GM12878 (cell line): Measurements from ENCODE around the gene KCNK5. TPM values are rescaled to one million over a fixed set of nuclear protein-coding genes. Genes with fewer than 3 reads are reported as not detected.

Experiments
- ATAC-seq: fragments of 200-7000 bp; cut with Tn5 transposase; 3 replicates; pipeline ENCODE4 v1.9.1; 2020; ENCODE audit warnings: mild to moderate bottlenecking, moderate library complexity
- BruUV-seq: library from RNA; stranded (reverse); fragments of 400-500 nt; replicated peaks from 2 replicates; lab custom pipeline; 2021; lab: Mats Ljungman, UMichigan
- CTCF ChIA-PET: fragments of 300-600 bp; sonication (Branson Sonifier 250); formaldehyde crosslinking; extraction: SDS; loops from one replicate; lab custom pipeline; 2021; ENCODE audit warnings: inconsistent platforms; lab: Yijun Ruan, JAX
- POLR2A ChIA-PET: fragments of 350-600 bp; formaldehyde crosslinking; extraction: SDS; loops from one replicate; lab custom pipeline; 2021; ENCODE audit warnings: inconsistent platforms; lab: Charles Lee
- RAD21 ChIA-PET: fragments of 300-600 bp; sonication (Branson Sonifier 250); formaldehyde crosslinking; loops from one replicate; lab custom pipeline; 2023; ENCODE audit warnings: antibody characterized with exemption; ENCODE audit not compliant: unreplicated experiment; lab: Charles Lee
- SMC1A ChIA-PET: fragments of 300-600 bp; sonication (Branson Sonifier 250); formaldehyde crosslinking; loops from one replicate; lab custom pipeline; 2023; ENCODE audit not compliant: unreplicated experiment, uncharacterized antibody; lab: Charles Lee
- DNase-seq: peaks from one replicate; pipeline ENCODE4 v3.0.0-alpha.2; 2011; ENCODE audit warnings: low read depth, low spot score
- FAIRE-seq: peaks from 3 replicates; lab custom pipeline; 2011; peaks lifted over from hg19 to GRCh38; lab: Jason Lieb, UNC
- H2AFZ ChIP-seq: 2 replicates; pipeline ENCODE4 v1.6.0; 2011; ENCODE audit warnings: low read depth, low read length, control low read depth; ENCODE audit not compliant: control insufficient read depth
- H3K27ac ChIP-seq: 2 replicates; pipeline ENCODE4 v1.5.1; 2011; ENCODE audit warnings: control low read depth; ENCODE audit not compliant: control insufficient read depth, insufficient read depth
- H3K27me3 ChIP-seq, 2 experiments: replicated peaks in 1 of 2; 2 replicates each; pipeline versions ENCODE4 v1.6.0 to v1.6.1; 2011; ENCODE audit warnings: low read length in 1 of 2; ENCODE audit not compliant: control insufficient read depth in 2 of 2, insufficient read depth in 2 of 2
- H3K36me3 ChIP-seq, 2 experiments: 2 replicates each; pipeline ENCODE4 v1.5.1; 2011; ENCODE audit warnings: low read length in 1 of 2; ENCODE audit not compliant: control insufficient read depth in 2 of 2, insufficient read depth in 2 of 2
- H3K4me1 ChIP-seq: 2 replicates; pipeline ENCODE4 v1.6.1; 2011; ENCODE audit warnings: mild to moderate bottlenecking, low read length, moderate library complexity, mixed read lengths; ENCODE audit not compliant: control insufficient read depth, insufficient read depth
- H3K4me2 ChIP-seq: 2 replicates; pipeline ENCODE4 v1.6.0; 2011; ENCODE audit warnings: control low read depth; ENCODE audit not compliant: control insufficient read depth, insufficient read depth
- H3K4me3 ChIP-seq: fragments of 200-600 bp; sonication (generic); 2 replicates; pipeline ENCODE4 v1.5.1; 2016
- H3K79me2 ChIP-seq: 2 replicates; pipeline ENCODE4 v1.6.0; 2011; ENCODE audit warnings: low read length; ENCODE audit not compliant: control insufficient read depth, insufficient read depth
- H3K9ac ChIP-seq: 2 replicates; pipeline ENCODE4 v1.8.0; 2011; ENCODE audit warnings: low read length, control low read depth, mixed read lengths; ENCODE audit not compliant: control insufficient read depth, insufficient read depth
- H3K9me3 ChIP-seq: replicated peaks from 3 replicates; pipeline ENCODE4 v1.5.1; 2011; ENCODE audit warnings: mild to moderate bottlenecking, low read length; ENCODE audit not compliant: control insufficient read depth, insufficient read depth
- H4K20me1 ChIP-seq: 2 replicates; pipeline ENCODE4 v1.6.0; 2011; ENCODE audit not compliant: control insufficient read depth, insufficient read depth
- CBX3 ChIP-seq: fragments of 200-600 bp; sonication (generic); IDR thresholded peaks from 2 replicates; pipeline ENCODE4 v1.6.1; 2016; ENCODE audit warnings: low read depth, borderline replicate concordance
- FOS ChIP-seq: IDR thresholded peaks from 3 replicates; pipeline ENCODE4 v1.6.1; 2011; ENCODE audit warnings: borderline replicate concordance; ENCODE audit not compliant: insufficient read length; ENCODE audit errors: extremely low read depth
- NBN ChIP-seq: fragments of 450-650 bp; IDR thresholded peaks from 2 replicates; pipeline ENCODE4 v1.6.1; 2016
- POLR2A ChIP-seq: IDR thresholded peaks from 2 replicates; pipeline ENCODE4 v1.6.1; 2011; ENCODE audit warnings: low read depth, mild to moderate bottlenecking, low read length
- RBBP5 ChIP-seq: fragments of 200-600 bp; sonication (generic); conservative IDR thresholded peaks from 2 replicates; pipeline ENCODE4 v1.6.1; 2016
- SREBF1 ChIP-seq: IDR thresholded peaks from 2 replicates; pipeline ENCODE4 v1.6.1; 2012; ENCODE audit warnings: mild to moderate bottlenecking, low read length
- TCF12 ChIP-seq: IDR thresholded peaks from 2 replicates; pipeline ENCODE4 v1.6.1; 2011; ENCODE audit warnings: low read depth, mild to moderate bottlenecking, low read length
- YY1 ChIP-seq: IDR thresholded peaks from 2 replicates; pipeline ENCODE4 v1.6.1; 2011; ENCODE audit warnings: low read depth, mild to moderate bottlenecking, low read length
- WGBS: methylation state at CpG from one replicate; pipeline ENCODE4 v1.1.6; 2016; ENCODE audit warnings: low lambda C conversion rate; ENCODE audit not compliant: insufficient replicate concordance, insufficient coverage; ENCODE audit errors: missing lambda C conversion rate; 5-methylcytosine and 5-hydroxymethylcytosine counted together
- in situ Hi-C: fragments of 300-500 bp; cut with MboI; formaldehyde crosslinking; loops from 9 replicates; pipeline ENCODE4 v1.14.3; 2018; ENCODE audit warnings: mixed read lengths
- intact Hi-C: fragments of 100-400 bp; cut with micrococcal nuclease; formaldehyde crosslinking; loops from one replicate; pipeline ENCODE4 v1.14.2; 2022; ENCODE audit not compliant: unreplicated experiment
- polyA plus RNA-seq, 11 experiments: library from polyadenylated mRNA; depleted of rRNA in 4 of 11; unstranded in 6 of 11; stranded (reverse) in 5 of 11; fragments of >200 nt; fragmentation: Nextera tagmentation in 4 of 11; fragmentation: Illumina TruSeq in 1 of 11; extraction: Ambion mirVana in 4 of 11; extraction: Trizol in 1 of 11; gene quantifications; 1 replicate in 1 of 11; 2 replicates in 10 of 11; pipeline versions ENCODE4 v1.2.1 to v1.2.3, GENCODE V29; 2011 to 2016; ENCODE audit warnings: inconsistent platforms in 2 of 11, missing spikeins in 2 of 11, low read depth in 1 of 11
- total RNA-seq, 4 experiments: library from RNA; depleted of rRNA in 3 of 4; stranded (reverse); fragments of >200 nt in 3 of 4; fragmentation: Illumina TruSeq in 1 of 4; extraction: Trizol in 1 of 4; gene quantifications; 2 replicates each; pipeline versions ENCODE4 v1.2.1 to v1.2.3, GENCODE V29; 2013 to 2021
- TF ChIP-seq, protein P1 (sequence below): IDR thresholded peaks from 2 replicates; pipeline ENCODE4 v1.6.1; 2012; ENCODE audit warnings: low read length, inconsistent platforms
- TF ChIP-seq, protein P2 (sequence below): IDR thresholded peaks from 2 replicates; pipeline ENCODE4 v1.6.1; 2012; ENCODE audit warnings: low read depth, low read length, improper control_type of control experiment
- TF ChIP-seq, protein P3 (sequence below): fragments of 450-650 bp; IDR thresholded peaks from 2 replicates; pipeline ENCODE4 v1.6.1; 2018; ENCODE audit warnings: borderline replicate concordance, mild to moderate bottlenecking; ENCODE audit not compliant: partially characterized antibody
- TF ChIP-seq, protein P4 (sequence below): fragments of 450-650 bp; IDR thresholded peaks from 2 replicates; pipeline ENCODE4 v1.6.1; 2016; ENCODE audit warnings: mild to moderate bottlenecking

The KCNK5 gene
- total and polyA plus RNA-seq, 10 of the 15 experiments (the other 5 are each of a cell fraction or from before 2014, with no cell fraction given) = 0.11 to 4.2 (median 2.1) TPM

DNA sequence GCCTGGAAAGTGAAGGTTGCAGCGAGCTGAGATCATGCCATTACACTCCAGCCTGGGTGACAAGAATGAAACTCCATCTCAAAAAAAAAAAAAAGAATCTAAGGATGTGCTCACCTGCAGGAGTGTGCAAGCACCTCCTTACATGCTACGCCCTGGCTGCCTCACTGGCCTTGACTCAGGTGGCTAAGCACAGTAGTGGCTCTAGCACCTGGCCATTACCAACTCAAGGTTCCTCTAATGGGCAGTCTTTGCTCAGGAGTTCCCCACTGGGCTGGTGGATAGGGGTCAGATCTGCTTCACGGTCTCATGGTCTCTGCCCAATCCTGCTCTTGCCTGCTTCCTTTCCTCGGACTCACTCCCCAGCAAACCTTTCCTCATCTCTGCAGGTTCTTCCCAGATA lies 45.2 kb upstream of the KCNK5 start:
- Histone ChIP-seq H3K9ac (no peak overlapping the region), H3K36me3 (no peaks in the 10 kb centered on the region), H3K4me1 (no peaks in the 10 kb centered on the region), H3K27me3 (peaks cover 0 to 2% of the 10 kb centered on the region in 2 experiments; a peak in 3 of 4 replicates), H3K9me3 (no peaks in the 10 kb centered on the region), H3K79me2 (no peaks in the 10 kb centered on the region), H4K20me1 (no peaks in the 10 kb centered on the region), H3K4me2 (no peak overlapping the region), H2AFZ (no peak overlapping the region), H3K27ac (no peak overlapping the region), H3K4me3 (no peak overlapping the region)
- CTCF ChIA-PET = interaction anchor here (1.3 to 2.0 kb wide), 2 partner anchors 28 to 591 kb away, joined by 3 to 6 read pairs; no protein-coding TSS in a partner anchor
- SMC1A ChIA-PET = interaction anchor here (0.8 kb wide), 1 partner anchor 153 kb away, joined by 3 read pairs; no protein-coding TSS in a partner anchor
- POLR2A ChIA-PET = interaction anchor here (0.6 kb wide), 2 partner anchors 31 to 252 kb away, joined by 3 read pairs; no protein-coding TSS in a partner anchor
- no TSS peak for BruUV-seq
- DNase-seq (no peak), ATAC-seq (no peak), FAIRE-seq (no peak)
- intact Hi-C loops (no loop called here), in situ Hi-C loops (no loop called here)
- RAD21 ChIA-PET = no interaction called here
- TF ChIP-seq, protein P1, sequence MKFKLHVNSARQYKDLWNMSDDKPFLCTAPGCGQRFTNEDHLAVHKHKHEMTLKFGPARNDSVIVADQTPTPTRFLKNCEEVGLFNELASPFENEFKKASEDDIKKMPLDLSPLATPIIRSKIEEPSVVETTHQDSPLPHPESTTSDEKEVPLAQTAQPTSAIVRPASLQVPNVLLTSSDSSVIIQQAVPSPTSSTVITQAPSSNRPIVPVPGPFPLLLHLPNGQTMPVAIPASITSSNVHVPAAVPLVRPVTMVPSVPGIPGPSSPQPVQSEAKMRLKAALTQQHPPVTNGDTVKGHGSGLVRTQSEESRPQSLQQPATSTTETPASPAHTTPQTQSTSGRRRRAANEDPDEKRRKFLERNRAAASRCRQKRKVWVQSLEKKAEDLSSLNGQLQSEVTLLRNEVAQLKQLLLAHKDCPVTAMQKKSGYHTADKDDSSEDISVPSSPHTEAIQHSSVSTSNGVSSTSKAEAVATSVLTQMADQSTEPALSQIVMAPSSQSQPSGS = no peak
- TF ChIP-seq, protein P2, sequence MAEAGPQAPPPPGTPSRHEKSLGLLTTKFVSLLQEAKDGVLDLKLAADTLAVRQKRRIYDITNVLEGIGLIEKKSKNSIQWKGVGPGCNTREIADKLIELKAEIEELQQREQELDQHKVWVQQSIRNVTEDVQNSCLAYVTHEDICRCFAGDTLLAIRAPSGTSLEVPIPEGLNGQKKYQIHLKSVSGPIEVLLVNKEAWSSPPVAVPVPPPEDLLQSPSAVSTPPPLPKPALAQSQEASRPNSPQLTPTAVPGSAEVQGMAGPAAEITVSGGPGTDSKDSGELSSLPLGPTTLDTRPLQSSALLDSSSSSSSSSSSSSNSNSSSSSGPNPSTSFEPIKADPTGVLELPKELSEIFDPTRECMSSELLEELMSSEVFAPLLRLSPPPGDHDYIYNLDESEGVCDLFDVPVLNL = no peak
- TF ChIP-seq NBN = no peak
- no peak for TF ChIP-seq CBX3
- WGBS = 6% methylated on average over 4 of the region's 4 CpGs

DNA sequence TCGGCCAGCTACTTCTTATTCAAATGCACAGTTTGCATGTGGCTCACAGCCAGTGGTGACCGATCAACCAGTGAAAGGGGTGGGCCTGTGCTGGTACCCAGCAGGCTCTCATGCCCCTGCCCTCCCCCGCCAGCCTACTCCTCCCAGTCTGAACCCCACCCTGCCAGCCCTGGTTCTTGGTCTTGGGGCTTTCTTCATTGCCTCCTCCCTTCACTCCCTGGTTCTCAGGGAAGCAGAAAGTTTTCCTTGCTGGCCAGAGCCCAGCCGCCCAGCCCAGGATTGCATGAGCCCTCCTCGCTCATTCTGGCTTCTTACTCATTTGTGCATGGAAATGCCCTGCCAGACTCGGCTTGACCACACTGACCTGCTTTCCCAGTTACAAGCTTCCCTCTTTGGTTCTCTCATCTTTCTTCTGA lies 44.1 kb upstream of the KCNK5 start:
- ChIA-PET RAD21 (no interaction called here), SMC1A (no interaction called here), POLR2A (no interaction called here), CTCF (interaction anchor here (1.1 to 2.0 kb wide), 2 partner anchors 29 to 76 kb away, joined by 3 to 6 read pairs; no protein-coding TSS in a partner anchor)
- Histone ChIP-seq H3K4me2 (no peak overlapping the region), H4K20me1 (no peaks in the 10 kb centered on the region), H3K27me3 (no peaks in the 10 kb centered on the region; a peak in 1 of 4 replicates), H3K9ac (no peak overlapping the region), H3K36me3 (no peaks in the 10 kb centered on the region), H3K4me1 (no peaks in the 10 kb centered on the region), H3K27ac (no peak overlapping the region), H3K4me3 (no peak overlapping the region), H2AFZ (no peak overlapping the region), H3K79me2 (no peaks in the 10 kb centered on the region), H3K9me3 (no peaks in the 10 kb centered on the region)
- no peak for FAIRE-seq
- ATAC-seq = no peak
- no peak for DNase-seq
- BruUV-seq = no TSS peak
- intact Hi-C loops = no loop called here
- in situ Hi-C loops = no loop called here
- 14% methylated on average over 5 of the region's 6 CpGs for WGBS
- TF ChIP-seq POLR2A (no peak), YY1 (no peak), SREBF1 (no peak), TCF12 (no peak), FOS (no peak), RBBP5 (no peak)
- TF ChIP-seq, protein P3, sequence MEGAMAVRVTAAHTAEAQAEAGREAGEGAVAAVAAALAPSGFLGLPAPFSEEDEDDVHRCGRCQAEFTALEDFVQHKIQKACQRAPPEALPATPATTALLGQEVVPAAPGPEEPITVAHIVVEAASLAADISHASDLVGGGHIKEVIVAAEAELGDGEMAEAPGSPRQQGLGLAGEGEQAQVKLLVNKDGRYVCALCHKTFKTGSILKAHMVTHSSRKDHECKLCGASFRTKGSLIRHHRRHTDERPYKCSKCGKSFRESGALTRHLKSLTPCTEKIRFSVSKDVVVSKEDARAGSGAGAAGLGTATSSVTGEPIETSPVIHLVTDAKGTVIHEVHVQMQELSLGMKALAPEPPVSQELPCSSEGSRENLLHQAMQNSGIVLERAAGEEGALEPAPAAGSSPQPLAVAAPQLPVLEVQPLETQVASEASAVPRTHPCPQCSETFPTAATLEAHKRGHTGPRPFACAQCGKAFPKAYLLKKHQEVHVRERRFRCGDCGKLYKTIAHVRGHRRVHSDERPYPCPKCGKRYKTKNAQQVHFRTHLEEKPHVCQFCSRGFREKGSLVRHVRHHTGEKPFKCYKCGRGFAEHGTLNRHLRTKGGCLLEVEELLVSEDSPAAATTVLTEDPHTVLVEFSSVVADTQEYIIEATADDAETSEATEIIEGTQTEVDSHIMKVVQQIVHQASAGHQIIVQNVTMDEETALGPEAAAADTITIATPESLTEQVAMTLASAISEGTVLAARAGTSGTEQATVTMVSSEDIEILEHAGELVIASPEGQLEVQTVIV = no peak
- TF ChIP-seq, protein P4, sequence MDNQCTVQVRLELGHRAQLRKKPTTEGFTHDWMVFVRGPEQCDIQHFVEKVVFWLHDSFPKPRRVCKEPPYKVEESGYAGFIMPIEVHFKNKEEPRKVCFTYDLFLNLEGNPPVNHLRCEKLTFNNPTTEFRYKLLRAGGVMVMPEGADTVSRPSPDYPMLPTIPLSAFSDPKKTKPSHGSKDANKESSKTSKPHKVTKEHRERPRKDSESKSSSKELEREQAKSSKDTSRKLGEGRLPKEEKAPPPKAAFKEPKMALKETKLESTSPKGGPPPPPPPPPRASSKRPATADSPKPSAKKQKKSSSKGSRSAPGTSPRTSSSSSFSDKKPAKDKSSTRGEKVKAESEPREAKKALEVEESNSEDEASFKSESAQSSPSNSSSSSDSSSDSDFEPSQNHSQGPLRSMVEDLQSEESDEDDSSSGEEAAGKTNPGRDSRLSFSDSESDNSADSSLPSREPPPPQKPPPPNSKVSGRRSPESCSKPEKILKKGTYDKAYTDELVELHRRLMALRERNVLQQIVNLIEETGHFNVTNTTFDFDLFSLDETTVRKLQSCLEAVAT = no peak
